CD8-positive, alpha-beta memory T cell (primary cell): Measurements from ENCODE around the gene MFSD6. TPM values are rescaled to one million over a fixed set of nuclear protein-coding genes. Genes with fewer than 3 reads are reported as not detected.
"Not testable (repeated sequence)": the region's sequence is repeated elsewhere in the genome, so short reads cannot be mapped to it uniquely, and the experiment has no call there.

Source experiments
- CTCF ChIA-PET: fragments of 350-600 bp; sonication (Branson Sonifier 250); formaldehyde crosslinking; loops from one replicate; lab custom pipeline; 2021; ENCODE audit warnings: antibody characterized with exemption; lab: Charles Lee
- POLR2A ChIA-PET: fragments of 350-600 bp; sonication (Branson Sonifier 250); formaldehyde crosslinking; loops from one replicate; lab custom pipeline; 2021; ENCODE audit warnings: antibody characterized with exemption; lab: Charles Lee
- DNase-seq, 5 donors: peaks; one replicate each; pipeline versions ENCODE4 v3.0.0 to v3.0.0-alpha.2; 2020 to 2022; ENCODE audit warnings: mixed read lengths in 1 of 5
- H3K27ac ChIP-seq: one replicate; pipeline ENCODE4 v1.7.0; 2013; ENCODE audit warnings: low read depth, mild to moderate bottlenecking, low read length, moderate library complexity
- H3K27me3 ChIP-seq: 2 replicates; pipeline ENCODE4 v1.7.0; 2013; ENCODE audit warnings: low read length, mild to moderate bottlenecking; ENCODE audit not compliant: insufficient read depth, poor library complexity, severe bottlenecking
- H3K36me3 ChIP-seq: 2 replicates; pipeline ENCODE4 v1.7.0; 2013; ENCODE audit warnings: mild to moderate bottlenecking, low read length, moderate library complexity; ENCODE audit not compliant: insufficient read depth
- H3K4me1 ChIP-seq: 2 replicates; pipeline ENCODE4 v1.7.0; 2013; ENCODE audit warnings: mild to moderate bottlenecking, low read length, moderate library complexity; ENCODE audit not compliant: insufficient read depth
- H3K4me3 ChIP-seq: 2 replicates; pipeline ENCODE4 v1.7.0; 2013; ENCODE audit warnings: mild to moderate bottlenecking, low read length
- H3K9me3 ChIP-seq: 2 replicates; pipeline ENCODE4 v1.7.0; 2013; ENCODE audit warnings: mild to moderate bottlenecking, low read length
- H3K27ac Mint-ChIP-seq, 8 donors: one replicate each; pipeline ENCODE4 v1.8.0; 2020 to 2021; ENCODE audit warnings: mixed read lengths in 8 of 8, mild to moderate bottlenecking in 6 of 8, inconsistent platforms in 3 of 8, moderate library complexity in 3 of 8
- H3K27me3 Mint-ChIP-seq, 2 donors: one replicate each; pipeline ENCODE4 v1.8.0; 2020 to 2021; ENCODE audit warnings: mixed read lengths in 2 of 2, mild to moderate bottlenecking in 1 of 2, moderate library complexity in 1 of 2
- H3K36me3 Mint-ChIP-seq, 3 donors: one replicate each; pipeline ENCODE4 v1.8.0; 2020 to 2021; ENCODE audit warnings: mixed read lengths in 3 of 3, inconsistent platforms in 1 of 3, mild to moderate bottlenecking in 1 of 3
- H3K4me1 Mint-ChIP-seq, 3 donors: one replicate each; pipeline ENCODE4 v1.8.0; 2020 to 2021; ENCODE audit warnings: mixed read lengths in 3 of 3, inconsistent platforms in 1 of 3, mild to moderate bottlenecking in 1 of 3
- H3K4me3 Mint-ChIP-seq, 7 donors: one replicate each; pipeline ENCODE4 v1.8.0; 2020 to 2021; ENCODE audit warnings: mixed read lengths in 7 of 7, mild to moderate bottlenecking in 6 of 7, moderate library complexity in 4 of 7, inconsistent platforms in 2 of 7
- H3K9me3 Mint-ChIP-seq, 5 donors: one replicate each; pipeline ENCODE4 v1.8.0; 2020 to 2022; ENCODE audit warnings: mixed read lengths in 5 of 5, mild to moderate bottlenecking in 3 of 5, moderate library complexity in 2 of 5, inconsistent platforms in 1 of 5
- polyA plus RNA-seq: library from polyadenylated mRNA; unstranded; fragments of 300-500 nt; fragmentation: Illumina TruSeq; gene quantifications from one replicate; pipeline ENCODE4 v1.2.3, GENCODE V29; 2021
- total RNA-seq, 2 experiments: library from RNA; stranded (reverse); gene quantifications; one replicate each; pipeline ENCODE4 v1.2.3, GENCODE V29; 2021

The MFSD6 gene
- total and polyA plus RNA-seq, 3 experiments from 2014 or later, result 31.8 to 65.7 (median 64.9) TPM

- no peaks in the 10 kb centered on the region for H3K36me3 ChIP-seq
- H3K9me3 Mint-ChIP-seq, result no peaks in the 10 kb centered on the region
- no peak overlapping the region for H3K27ac ChIP-seq
- H3K4me1 Mint-ChIP-seq, result peaks cover 64 to 75% (median 75%) of the 10 kb centered on the region in 3 donors
- H3K27ac Mint-ChIP-seq, result peak overlapping the region in 5 of 8 donors; percentile 35 to 77 (median 67)
- no peak for DNase-seq
- no peaks in the 10 kb centered on the region for H3K27me3 ChIP-seq
- POLR2A ChIA-PET, result no interaction called here
- peaks cover 11 to 45% (median 25%) of the 10 kb centered on the region in 3 donors for H3K36me3 Mint-ChIP-seq
- H3K4me1 ChIP-seq, result peaks cover 4% of the 10 kb centered on the region
- no peak overlapping the region for H3K4me3 ChIP-seq
- peak overlapping the region in 5 of 7 donors; percentile 0 to 40 (median 16) for H3K4me3 Mint-ChIP-seq
- CTCF ChIA-PET, result no interaction called here
- no peaks in the 10 kb centered on the region for H3K27me3 Mint-ChIP-seq
- no peaks in the 10 kb centered on the region for H3K9me3 ChIP-seq
Measured at GRCh38 chr2:190425883-190426658, 17.9 kb downstream of the MFSD6 start.

- H3K27me3 Mint-ChIP-seq, POLR2A ChIA-PET, CTCF ChIA-PET, H3K36me3 ChIP-seq, H3K27me3 ChIP-seq, DNase-seq, H3K4me3 Mint-ChIP-seq, H3K9me3 ChIP-seq, H3K27ac Mint-ChIP-seq, H3K27ac ChIP-seq, H3K9me3 Mint-ChIP-seq, H3K4me3 ChIP-seq: not testable (repeated sequence)
- H3K36me3 Mint-ChIP-seq, result peaks cover 13 to 45% (median 33%) of the 10 kb centered on the region in 3 donors
- peaks cover 34% of the 10 kb centered on the region for H3K4me1 ChIP-seq
- H3K4me1 Mint-ChIP-seq, result peaks cover 62 to 75% (median 72%) of the 10 kb centered on the region in 3 donors
Measured at GRCh38 chr2:190430866-190431265, 22.7 kb downstream of the MFSD6 start.

- H3K4me3 ChIP-seq, result no peak overlapping the region
- H3K4me1 Mint-ChIP-seq, result peaks cover 60 to 75% (median 72%) of the 10 kb centered on the region in 3 donors
- no peak overlapping the region for H3K27ac ChIP-seq
- no peaks in the 10 kb centered on the region for H3K9me3 ChIP-seq
- DNase-seq, result no peak
- H3K27me3 ChIP-seq, result no peaks in the 10 kb centered on the region
- peaks cover 22 to 46% (median 32%) of the 10 kb centered on the region in 3 donors for H3K36me3 Mint-ChIP-seq
- ChIA-PET POLR2A (interaction anchor here (1.0 kb wide), 1 partner anchor 8 kb away, joined by 3 read pairs; no protein-coding TSS in a partner anchor), CTCF (interaction anchor here (1.3 kb wide), 1 partner anchor 57 kb away, joined by 3 read pairs; no protein-coding TSS in a partner anchor)
- peaks cover 34% of the 10 kb centered on the region for H3K4me1 ChIP-seq
- peak overlapping the region in 1 of 7 donors; percentile 1 for H3K4me3 Mint-ChIP-seq
- no peaks in the 10 kb centered on the region for H3K27me3 Mint-ChIP-seq
- H3K36me3 ChIP-seq, result peaks cover 7% of the 10 kb centered on the region
- no peaks in the 10 kb centered on the region for H3K9me3 Mint-ChIP-seq
- H3K27ac Mint-ChIP-seq, result peak overlapping the region in 6 of 8 donors; percentile 4 to 77 (median 46)
Measured at GRCh38 chr2:190431907-190432306, 23.8 kb downstream of the MFSD6 start.

GRCh38 chr2:190432567-190433231, 24.5 kb downstream of the MFSD6 start:
- H3K36me3 ChIP-seq, result peaks cover 15% of the 10 kb centered on the region
- no peaks in the 10 kb centered on the region for H3K9me3 ChIP-seq
- no peaks in the 10 kb centered on the region for H3K27me3 Mint-ChIP-seq
- H3K4me3 ChIP-seq, result no peak overlapping the region
- no peak for DNase-seq
- ChIA-PET POLR2A (no interaction called here), CTCF (interaction anchor here (1.3 to 1.7 kb wide), 2 partner anchors 47 to 56 kb away, joined by 3 to 4 read pairs; no protein-coding TSS in a partner anchor)
- no peak overlapping the region for H3K27ac ChIP-seq
- peaks cover 23 to 47% (median 33%) of the 10 kb centered on the region in 3 donors for H3K36me3 Mint-ChIP-seq
- peak overlapping the region in 5 of 8 donors; percentile 26 to 87 (median 67) for H3K27ac Mint-ChIP-seq
- H3K9me3 Mint-ChIP-seq, result no peaks in the 10 kb centered on the region
- peaks cover 62 to 76% (median 73%) of the 10 kb centered on the region in 3 donors for H3K4me1 Mint-ChIP-seq
- peak overlapping the region in 2 of 7 donors; percentile 20 to 32 for H3K4me3 Mint-ChIP-seq
- peaks cover 34% of the 10 kb centered on the region for H3K4me1 ChIP-seq
- no peaks in the 10 kb centered on the region for H3K27me3 ChIP-seq

GRCh38 chr2:190435031-190435670, 27.0 kb downstream of the MFSD6 start:
- H3K9me3 Mint-ChIP-seq, result no peaks in the 10 kb centered on the region
- Histone ChIP-seq H3K4me1 (peaks cover 43% of the 10 kb centered on the region), H3K36me3 (peaks cover 18% of the 10 kb centered on the region), H3K4me3 (no peak overlapping the region), H3K27ac (no peak overlapping the region), H3K9me3 (no peaks in the 10 kb centered on the region), H3K27me3 (no peaks in the 10 kb centered on the region)
- no peak for DNase-seq
- H3K27ac Mint-ChIP-seq, result peak overlapping the region; percentile 2 to 63 (median 40)
- ChIA-PET CTCF (no interaction called here), POLR2A (no interaction called here)
- H3K27me3 Mint-ChIP-seq, result no peaks in the 10 kb centered on the region
- peaks cover 18 to 56% (median 30%) of the 10 kb centered on the region in 3 donors for H3K36me3 Mint-ChIP-seq
- H3K4me3 Mint-ChIP-seq, result peak overlapping the region in 4 of 7 donors; percentile 7 to 46 (median 28)
- H3K4me1 Mint-ChIP-seq, result peaks cover 67 to 88% (median 84%) of the 10 kb centered on the region in 3 donors

- Histone ChIP-seq H3K9me3 (no peaks in the 10 kb centered on the region), H3K27me3 (no peaks in the 10 kb centered on the region), H3K27ac (no peak overlapping the region), H3K36me3 (peaks cover 18% of the 10 kb centered on the region), H3K4me1 (peaks cover 56% of the 10 kb centered on the region), H3K4me3 (no peak overlapping the region)
- POLR2A ChIA-PET, result no interaction called here
- Mint-ChIP-seq H3K9me3 (no peaks in the 10 kb centered on the region), H3K27me3 (no peaks in the 10 kb centered on the region), H3K4me3 (peak overlapping the region in 2 of 7 donors; percentile 10 to 35), H3K4me1 (peaks cover 78 to 96% (median 96%) of the 10 kb centered on the region in 3 donors), H3K27ac (peak overlapping the region in 5 of 8 donors; percentile 8 to 45 (median 16)), H3K36me3 (peaks cover 18 to 61% (median 34%) of the 10 kb centered on the region in 3 donors)
- peak in 1 of 5 donors; percentile 7 for DNase-seq
- CTCF ChIA-PET, result no interaction called here
Measured at GRCh38 chr2:190436557-190436956, 28.4 kb downstream of the MFSD6 start.

GRCh38 chr2:190440113-190440512, 32.0 kb downstream of the MFSD6 start:
- Mint-ChIP-seq H3K4me3 (peak overlapping the region in 5 of 7 donors; percentile 3 to 37 (median 7)), H3K4me1 (peaks cover 84 to 100% (median 98%) of the 10 kb centered on the region in 3 donors), H3K27ac (peak overlapping the region in 2 of 8 donors; percentile 20 to 56), H3K36me3 (peaks cover 18 to 69% (median 29%) of the 10 kb centered on the region in 3 donors), H3K27me3 (no peaks in the 10 kb centered on the region), H3K9me3 (no peaks in the 10 kb centered on the region)
- Histone ChIP-seq H3K9me3 (no peaks in the 10 kb centered on the region), H3K27ac (no peak overlapping the region), H3K4me1 (peaks cover 60% of the 10 kb centered on the region), H3K27me3 (no peaks in the 10 kb centered on the region), H3K36me3 (peaks cover 18% of the 10 kb centered on the region), H3K4me3 (no peak overlapping the region)
- ChIA-PET CTCF (no interaction called here), POLR2A (no interaction called here)
- DNase-seq, result no peak
